Central memory CD4-positive, alpha-beta T cell (primary cell): ENCODE data around the gene RNASET2.
A peak's percentile ranks its signal among the peaks of the same experiment; 100 is the strongest.

Experiments used
- DNase-seq: peaks from one replicate; pipeline ENCODE4 v3.0.0; 2022
- total RNA-seq, 3 experiments: gene quantifications; one replicate each; lab custom pipeline; 2026; lab: John Stamatoyannopoulos, UW

The RNASET2 gene, protein sequence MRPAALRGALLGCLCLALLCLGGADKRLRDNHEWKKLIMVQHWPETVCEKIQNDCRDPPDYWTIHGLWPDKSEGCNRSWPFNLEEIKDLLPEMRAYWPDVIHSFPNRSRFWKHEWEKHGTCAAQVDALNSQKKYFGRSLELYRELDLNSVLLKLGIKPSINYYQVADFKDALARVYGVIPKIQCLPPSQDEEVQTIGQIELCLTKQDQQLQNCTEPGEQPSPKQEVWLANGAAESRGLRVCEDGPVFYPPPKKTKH
- 28.0 to 349 (median 177) reads per million in 3 experiments for total RNA-seq

GRCh38 chr6:166956444-166957086, at the start of gene RNASET2:
Gene RNASET2 (minus strand): TSS chr6:166956550. CDS start chr6:166956182, 368 bp downstream.
- peak; percentile 96 for DNase-seq

DNA sequence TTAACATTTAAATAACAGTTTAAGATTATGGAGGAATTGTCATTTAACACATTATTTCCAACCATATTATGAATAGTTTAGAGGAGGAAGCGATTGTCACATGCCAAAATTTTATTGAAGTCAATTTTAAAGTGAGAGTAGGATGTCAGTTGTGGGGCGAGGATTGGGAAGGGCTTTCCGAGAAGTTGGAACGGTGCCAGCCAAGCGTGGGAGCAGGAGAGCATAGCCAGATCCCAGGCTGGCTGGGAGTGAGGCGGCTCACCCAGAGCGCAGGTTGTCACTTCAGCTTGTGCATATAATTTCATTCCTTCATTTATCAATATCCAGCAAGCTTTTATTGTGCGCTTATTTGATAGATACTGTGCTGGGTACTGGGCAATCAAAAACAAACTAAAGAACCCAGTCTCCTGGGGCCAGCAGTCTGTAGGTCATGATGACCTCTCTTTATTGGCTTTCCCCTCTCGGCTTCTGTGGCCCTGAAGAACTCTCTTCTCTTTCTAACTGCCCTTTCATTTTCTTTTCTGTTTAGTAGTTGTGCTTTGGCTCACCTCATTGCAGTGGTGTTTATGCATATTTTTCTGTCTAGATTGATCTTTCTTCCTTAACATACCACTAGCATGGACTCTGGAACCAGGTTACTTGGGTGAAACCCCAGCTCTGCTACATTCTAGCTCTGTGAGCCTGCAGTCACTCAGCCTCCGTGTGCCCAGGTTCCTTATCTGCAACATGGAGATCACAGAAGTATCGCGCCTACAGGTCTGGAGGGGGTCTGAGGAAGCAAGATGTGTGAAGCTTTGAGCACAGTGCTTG, 49.2 kb upstream of the RNASET2 start:
- no peak for DNase-seq

DNA sequence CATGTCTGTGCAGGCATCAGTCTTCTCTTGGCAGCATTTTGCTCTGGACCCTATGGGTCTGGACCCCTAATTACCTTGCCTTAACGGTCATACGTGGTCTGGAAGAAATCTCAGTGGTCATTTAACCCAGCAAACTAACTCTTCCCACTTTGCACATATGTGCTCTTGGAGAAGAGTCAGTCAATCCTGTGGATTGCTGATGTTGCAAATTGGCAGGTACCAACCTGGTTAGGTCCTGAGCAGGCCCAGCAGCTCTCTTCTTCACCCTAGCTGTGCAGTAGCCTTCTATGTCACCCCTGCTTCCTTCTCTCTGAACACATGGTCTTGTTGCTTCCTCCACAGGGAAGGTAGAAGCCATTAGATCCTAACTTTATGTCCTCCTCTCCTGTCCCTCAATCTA, 44.4 kb upstream of the RNASET2 start:
- DNase-seq = no peak

DNA sequence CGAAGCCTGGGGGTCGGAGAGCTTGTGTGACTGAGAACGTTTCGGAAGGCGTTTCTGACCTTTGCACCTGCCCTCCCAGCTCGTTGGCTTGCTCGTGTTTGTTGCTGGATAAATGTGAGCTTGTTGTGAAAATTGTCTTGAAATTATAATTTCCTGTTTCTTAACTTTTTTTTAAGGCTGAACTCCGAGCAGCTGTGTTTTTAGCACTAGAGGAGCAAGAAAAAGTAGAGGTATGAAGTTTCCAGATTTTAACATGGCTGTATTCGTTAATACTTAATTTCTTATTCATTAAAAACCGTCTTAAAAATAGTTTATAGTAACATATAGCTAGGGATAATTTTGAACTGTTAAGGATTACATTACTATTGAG, 43.5 kb upstream of the RNASET2 start:
- DNase-seq = peak; percentile 4

- peak; percentile 81 for DNase-seq
These were observed 43.0 kb upstream of the RNASET2 start, which contains the start of gene CEP43 for GRCh38 chr6:166999145-166999883. Gene CEP43 (plus strand): TSS chr6:166999397. CDS start chr6:166999413, 16 bp downstream.

- no peak for DNase-seq
These were observed 42.1 kb upstream of the RNASET2 start for GRCh38 chr6:166998256-166999144.

DNA sequence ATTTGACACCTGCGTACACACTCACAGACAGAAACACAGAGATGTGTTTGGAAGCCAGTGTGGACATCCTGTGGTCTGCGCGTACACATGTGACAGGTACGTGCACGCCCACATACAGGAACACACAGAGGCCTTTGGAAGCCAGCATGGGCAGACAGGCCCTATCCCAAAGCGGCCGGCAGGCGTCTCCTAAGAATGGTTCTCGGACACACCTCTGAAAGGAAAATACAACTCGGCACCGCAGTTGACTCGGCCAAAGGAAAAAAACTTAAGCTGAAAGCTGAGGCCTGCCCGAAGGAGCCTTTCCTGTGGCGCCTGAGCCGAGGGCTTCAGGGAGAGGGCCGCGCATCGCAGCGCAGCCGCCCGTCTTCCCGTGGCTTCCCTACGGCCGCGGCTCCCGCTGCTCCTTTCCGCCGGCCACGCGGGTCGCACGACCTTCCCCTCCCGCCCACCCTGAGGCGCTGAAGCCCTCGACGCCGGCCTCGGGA, 41.5 kb upstream of the RNASET2 start:
- DNase-seq = peak; percentile 46

DNA sequence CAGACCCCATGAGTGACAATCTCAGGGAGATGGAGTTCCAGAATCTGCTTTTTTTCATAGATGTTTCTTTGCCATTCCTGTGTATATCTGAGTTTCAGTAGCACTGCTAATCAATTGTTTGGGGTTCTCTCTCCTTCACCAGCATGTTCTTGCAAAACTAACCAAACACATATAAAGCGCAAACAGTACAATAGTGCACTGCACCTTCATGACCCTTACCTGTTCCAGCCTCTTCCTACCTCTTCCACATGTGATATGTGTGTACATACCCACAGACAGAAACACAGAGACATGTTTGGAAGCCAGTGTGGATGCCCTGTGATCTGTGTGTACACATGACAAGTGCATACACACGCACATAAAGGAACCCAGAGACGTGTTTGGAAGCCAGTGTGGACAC, 41.0 kb upstream of the RNASET2 start:
- no peak for DNase-seq

DNA sequence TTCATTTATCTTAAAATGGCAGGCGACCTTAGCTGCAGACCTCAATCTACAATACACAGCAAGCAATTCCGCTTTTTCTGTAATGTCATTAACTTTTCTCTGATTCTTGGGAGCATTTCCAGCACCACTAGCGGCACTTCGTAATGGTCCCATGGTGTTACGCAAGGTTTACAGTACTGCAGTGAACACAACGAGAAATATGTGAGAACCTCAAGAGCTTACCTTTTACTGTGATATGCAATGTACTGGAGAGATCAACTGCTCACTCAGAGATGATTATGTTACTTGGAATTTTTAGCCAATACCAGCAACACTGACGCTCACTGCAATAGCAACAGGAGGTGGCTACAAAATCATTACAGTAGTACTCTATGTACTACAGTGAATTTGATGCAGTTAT, 40.1 kb upstream of the RNASET2 start:
- DNase-seq = no peak

- DNase-seq = peak; percentile 52
These were observed 33.2 kb upstream of the RNASET2 start for GRCh38 chr6:166989427-166990032.

DNA sequence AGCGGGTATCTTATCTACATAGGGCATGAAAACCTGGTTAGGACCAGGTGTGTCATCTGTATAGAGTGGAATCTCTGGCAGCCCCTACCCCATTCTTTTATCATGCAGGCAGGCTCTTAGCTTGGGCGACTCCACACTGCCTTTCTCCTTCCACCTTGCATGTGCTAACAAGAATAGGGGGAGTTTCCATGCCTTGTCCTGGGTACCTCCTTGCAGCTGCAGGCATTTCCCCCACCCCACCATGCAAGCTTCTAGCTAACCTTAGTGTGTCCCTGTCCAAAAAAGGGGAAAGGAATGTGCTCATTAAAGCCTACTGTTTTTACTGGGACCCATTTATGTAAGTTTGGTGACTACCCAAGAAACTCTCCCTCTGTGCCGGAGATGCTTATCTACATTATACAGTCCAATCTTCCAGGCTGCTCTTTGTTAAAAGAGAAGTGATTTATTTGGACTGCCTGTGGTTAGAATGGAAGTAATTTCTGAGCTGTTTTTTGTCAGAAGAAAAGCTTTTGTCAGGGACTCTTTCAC, 32.4 kb upstream of the RNASET2 start:
- no peak for DNase-seq

GRCh38 chr6:166987930-166988329, 31.6 kb upstream of the RNASET2 start:
- DNase-seq = no peak

- DNase-seq = no peak
These were observed 31.1 kb upstream of the RNASET2 start for GRCh38 chr6:166987448-166987847.

- no peak for DNase-seq
These were observed 24.4 kb upstream of the RNASET2 start for GRCh38 chr6:166980738-166981137.

- DNase-seq = no peak
These were observed 21.5 kb upstream of the RNASET2 start for GRCh38 chr6:166977621-166978525.

GRCh38 chr6:166976636-166977035, 20.3 kb upstream of the RNASET2 start:
- no peak for DNase-seq

GRCh38 chr6:166972101-166972500, 15.8 kb upstream of the RNASET2 start:
- no peak for DNase-seq

DNA sequence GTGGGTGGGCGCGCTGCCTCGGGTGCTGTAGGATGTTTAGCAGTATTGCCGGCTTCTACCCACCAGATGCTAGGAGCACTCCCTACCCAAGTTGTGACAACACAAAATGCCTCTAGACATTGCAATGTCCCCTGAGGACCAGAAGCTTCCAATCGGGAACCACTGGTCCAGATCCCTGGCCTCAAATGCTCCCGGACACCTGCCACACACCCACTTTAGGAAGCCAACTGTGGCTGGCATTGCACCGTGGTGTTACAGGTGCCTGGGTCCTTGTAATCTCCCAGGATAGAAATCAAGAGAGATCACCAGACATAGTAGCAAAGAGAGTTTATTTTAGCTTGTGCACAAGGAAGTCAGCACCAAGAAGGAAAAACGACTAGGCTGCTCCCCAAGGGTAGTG, 14.9 kb upstream of the RNASET2 start:
- no peak for DNase-seq

- DNase-seq = no peak
These were observed 14.4 kb upstream of the RNASET2 start for GRCh38 chr6:166970776-166971175.

DNA sequence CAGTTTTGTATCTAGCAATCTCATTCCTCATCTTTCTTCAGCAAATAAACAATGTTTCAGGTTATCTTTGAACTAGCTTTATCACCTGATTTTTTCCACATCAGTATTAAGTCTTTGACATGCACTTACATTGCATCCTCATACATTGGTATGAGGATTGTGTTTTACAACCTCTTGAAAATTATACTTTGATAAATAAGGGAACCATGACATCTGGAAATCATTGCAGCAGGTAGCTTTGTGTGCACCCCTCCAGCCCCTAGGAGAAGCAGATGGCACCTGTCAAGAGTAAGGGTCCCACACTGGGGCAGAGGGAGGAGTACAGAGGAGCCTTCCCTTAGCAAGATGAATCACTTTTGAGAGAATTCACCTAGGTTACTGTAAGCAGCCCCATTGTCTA, 13.7 kb upstream of the RNASET2 start:
- no peak for DNase-seq
